HG03103 (cell line): ENCODE data around the gene PSMB7.

Source experiments
- ATAC-seq: cut with Tn5 transposase; IDR thresholded peaks from one replicate; pipeline ENCODE4 v1.9.1; 2021; ENCODE audit warnings: low read depth; ENCODE audit not compliant: unreplicated experiment

The PSMB7 gene

GRCh38 chr9:124359855-124360678 lies 55.2 kb downstream of the PSMB7 start:
- no peak for ATAC-seq

- no peak for ATAC-seq
Observed at GRCh38 chr9:124359426-124359825, 55.8 kb downstream of the PSMB7 start.

- no peak for ATAC-seq
Observed at GRCh38 chr9:124358631-124359030, 56.6 kb downstream of the PSMB7 start.

DNA sequence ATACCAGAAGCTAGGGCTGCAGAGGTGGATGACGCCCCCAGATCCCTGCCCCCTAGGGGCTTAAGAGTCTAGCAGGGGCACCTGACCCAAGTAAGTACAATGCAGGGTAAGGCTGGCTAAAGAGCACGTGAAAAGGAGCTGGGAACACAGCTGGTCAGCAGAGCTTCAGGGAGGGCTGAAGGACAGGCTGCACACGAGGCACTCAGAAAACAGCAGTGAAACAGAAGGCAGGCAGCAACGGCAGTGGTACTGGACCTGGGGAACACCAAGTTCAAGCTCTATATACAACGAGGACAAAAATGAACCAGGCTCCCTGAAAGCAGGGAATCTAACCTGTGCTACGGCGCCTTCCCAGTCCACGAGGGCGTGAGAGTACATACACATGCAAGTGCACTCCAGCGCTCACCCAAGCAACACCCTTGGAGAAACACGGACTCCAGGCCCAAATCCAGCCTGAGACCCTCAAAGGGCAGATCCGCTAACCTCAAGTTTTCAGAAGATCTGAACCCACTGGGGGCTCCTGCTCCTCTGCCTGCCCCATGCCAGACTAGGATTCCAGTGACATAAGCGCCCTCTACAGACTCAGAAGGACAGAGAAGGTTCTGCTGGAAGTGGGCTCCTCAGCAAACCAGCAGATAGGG lies 57.4 kb downstream of the PSMB7 start:
- no peak for ATAC-seq

DNA sequence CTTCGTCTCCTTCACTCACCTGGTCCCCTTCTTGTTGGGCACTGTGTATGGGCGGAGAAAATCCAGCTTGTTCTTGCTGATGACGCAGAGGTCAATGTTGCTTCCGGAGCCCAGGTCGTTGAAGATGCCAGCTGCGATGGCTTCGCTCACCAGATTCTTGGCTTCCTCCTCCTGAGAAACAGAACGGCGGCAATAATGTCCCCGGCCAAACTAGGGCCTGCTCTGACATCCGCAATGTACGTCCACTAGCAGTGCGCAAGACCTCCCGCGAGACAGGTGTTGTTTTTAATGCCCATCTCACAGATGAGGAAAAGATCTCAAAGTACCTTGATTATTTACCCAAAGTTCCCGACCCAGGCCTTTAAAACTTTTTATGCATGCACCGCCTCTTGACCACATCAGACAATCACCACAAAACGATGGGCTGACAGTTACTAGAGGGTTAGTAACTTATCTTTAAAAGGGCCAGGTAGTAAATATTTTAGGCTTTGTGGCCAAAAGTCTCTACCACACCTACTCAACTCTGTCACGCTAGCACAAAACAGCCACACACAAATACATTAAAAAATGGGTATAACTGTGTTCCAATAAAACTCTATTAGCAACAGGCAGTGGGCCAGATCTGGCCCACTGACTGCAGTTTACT lies 58.4 kb downstream of the PSMB7 start:
- no peak for ATAC-seq

- no peak for ATAC-seq
Observed at GRCh38 chr9:124355941-124356744, 59.1 kb downstream of the PSMB7 start.

DNA sequence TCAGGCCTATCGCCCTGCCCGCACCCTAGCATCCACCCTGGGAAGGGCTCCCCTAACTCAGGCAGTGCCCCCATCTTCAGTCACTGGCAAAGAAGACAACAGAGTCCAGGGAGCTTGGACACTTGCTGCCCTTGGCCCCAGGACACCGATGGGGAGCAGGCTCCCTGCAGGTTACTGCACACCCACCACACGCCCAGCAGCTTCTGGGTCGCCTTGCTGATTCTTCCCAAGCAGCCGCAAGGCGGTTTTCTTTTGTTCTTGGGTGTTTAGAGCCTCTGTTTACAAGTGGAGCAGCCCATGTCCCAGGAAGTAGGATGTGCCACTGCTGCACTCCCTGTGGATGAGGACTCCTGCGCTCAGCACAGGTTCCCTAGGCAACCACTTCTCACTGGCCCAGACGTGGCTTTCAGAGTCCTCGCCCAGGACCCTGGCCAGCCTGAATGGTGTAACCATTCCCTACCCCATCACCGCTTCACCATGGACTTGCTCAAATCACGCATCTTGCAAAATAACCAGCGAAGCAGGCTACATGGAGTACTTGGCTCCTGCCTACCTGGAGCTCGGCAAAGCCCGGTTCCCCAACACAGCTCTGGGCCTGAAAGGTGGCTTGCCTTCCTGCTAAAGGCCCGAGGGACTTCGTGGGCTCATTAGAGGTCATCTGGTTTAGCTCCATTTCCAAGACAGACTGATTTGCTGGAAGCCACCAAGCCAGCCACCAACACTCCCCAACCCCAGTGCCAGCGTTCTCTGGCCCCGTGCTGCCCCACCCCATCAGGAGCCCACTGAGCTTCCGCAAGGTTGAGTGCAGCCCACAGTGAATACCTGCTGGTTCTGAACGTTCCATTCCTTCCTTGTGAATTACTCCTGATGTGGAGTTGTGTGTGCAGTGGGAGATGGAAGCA lies 60.0 kb downstream of the PSMB7 start:
- ATAC-seq, result no peak

DNA sequence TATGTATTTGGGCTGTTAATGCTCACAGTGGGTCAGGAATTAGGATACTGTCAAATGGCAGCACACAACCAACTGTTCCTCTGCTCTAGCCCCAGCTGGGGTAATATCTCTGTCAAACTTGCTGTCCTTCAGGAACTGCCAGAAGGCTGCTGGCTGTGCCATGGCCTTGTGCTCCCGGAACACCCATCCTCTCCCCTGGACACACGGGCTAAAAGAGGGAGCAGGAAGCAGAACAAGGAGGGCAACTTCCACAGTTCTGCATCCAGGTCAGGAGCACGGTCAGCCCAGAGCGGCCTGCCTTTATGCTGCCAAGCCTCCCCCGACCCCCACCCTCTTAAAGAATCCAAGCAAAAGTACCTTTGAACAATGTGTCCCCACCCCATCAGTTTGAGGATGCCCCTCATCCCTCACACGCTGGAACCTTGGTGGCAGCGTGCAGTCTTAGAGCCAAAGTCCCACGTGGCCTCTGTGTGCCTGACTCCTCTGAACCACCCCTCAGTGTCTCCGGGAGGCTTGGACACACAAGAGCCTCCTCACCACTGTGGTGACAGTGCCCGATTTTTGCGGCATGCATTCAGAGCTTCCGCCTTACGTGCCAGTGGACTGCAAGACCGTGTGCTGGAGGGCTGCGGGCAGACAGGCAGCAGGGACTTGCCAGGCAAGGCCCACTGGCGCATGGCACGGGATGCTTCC lies 60.8 kb downstream of the PSMB7 start:
- ATAC-seq, result no peak

DNA sequence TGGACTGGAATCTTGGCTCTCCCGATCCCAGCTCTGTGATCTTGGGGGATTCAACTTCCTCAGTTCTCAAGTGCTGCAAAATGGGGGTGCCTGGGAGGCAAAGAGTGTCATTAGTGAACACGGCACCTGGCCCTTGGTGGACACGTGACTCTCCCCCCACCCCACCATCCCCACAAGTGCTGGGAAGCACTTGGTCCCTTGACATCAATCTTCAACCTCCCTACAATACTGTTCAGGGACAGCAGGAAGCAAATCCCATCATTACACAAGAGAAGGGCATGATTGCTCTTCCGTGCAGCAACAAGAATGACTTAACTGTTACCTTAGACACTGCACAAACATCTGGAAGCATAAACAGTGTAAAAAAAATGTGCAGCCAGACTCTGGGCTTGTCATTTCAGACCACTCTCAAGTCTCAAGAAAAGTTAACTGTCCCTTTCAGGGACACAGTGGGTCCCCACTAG lies 61.4 kb downstream of the PSMB7 start:
- ATAC-seq, result no peak

- ATAC-seq, result no peak
Observed at GRCh38 chr9:124353166-124353768, 62.0 kb downstream of the PSMB7 start.

DNA sequence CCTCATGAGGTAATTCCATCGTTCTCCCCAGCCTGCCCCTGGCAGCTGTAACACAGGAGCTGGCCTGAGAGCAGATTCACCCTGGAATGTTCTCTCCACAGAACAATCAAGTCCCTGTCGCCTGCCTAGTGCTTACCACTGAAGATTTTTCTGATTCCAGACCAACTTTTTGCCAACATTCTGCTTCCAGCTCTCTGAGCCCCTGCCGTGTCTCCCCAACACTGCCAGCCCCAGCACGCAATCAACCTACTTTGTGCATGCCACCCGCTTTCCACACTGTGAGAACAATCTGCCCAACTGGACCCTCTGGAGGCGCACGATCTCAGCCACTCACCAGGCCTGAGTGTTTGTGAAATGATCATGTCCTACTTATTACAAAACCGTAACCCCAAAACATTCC lies 62.6 kb downstream of the PSMB7 start:
- ATAC-seq, result no peak

- ATAC-seq, result no peak
Observed at GRCh38 chr9:124351672-124352468, 63.4 kb downstream of the PSMB7 start.

- ATAC-seq, result no peak
Observed at GRCh38 chr9:124350494-124351263, 64.6 kb downstream of the PSMB7 start.

- ATAC-seq, result no peak
Observed at GRCh38 chr9:124349675-124350493, 65.4 kb downstream of the PSMB7 start.

DNA sequence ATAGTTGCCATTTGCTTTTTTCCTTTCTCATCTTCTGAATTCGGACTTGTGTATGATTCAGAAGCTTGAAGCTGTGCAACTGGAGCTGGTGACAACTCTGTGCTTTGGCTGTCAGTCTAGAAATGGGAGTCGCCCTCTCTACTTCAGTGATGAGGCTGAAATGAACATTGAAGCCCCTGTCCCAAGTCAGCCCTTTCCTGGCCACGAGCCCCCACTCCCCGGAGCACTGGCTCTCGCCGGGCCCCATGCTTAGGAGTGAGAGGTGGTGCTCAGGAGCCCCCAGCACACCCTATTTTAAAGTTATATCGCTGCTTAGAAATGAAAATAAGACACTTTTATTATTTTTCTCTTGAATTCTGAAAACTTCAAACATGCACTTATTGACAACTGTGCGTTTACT lies 66.0 kb downstream of the PSMB7 start:
- no peak for ATAC-seq

DNA sequence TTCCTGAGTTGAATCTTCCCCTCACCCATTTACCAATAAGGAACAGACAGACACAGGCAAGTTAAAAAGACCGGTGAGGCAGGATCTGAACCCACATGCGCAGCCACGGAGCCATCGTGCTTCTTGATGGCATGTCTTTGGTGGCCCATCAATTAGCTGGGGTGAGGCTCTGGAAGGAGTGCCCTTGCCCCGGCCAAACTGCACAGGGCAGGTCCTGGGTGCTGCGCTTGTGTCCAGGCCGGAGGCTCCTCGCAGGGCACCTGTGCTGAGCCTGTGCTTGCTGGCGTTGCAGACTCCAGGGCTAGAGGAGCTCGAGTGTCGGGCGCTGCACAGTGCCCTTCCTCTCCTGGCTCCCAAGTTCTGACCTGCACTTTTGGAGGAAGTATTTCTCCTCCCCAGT lies 66.4 kb downstream of the PSMB7 start:
- ATAC-seq, result no peak
